Mesodermal cell (in vitro differentiated cells): Measurements from ENCODE around the gene DOCK7.
A peak's percentile ranks its signal among the peaks of the same experiment; 100 is the strongest.

ENCODE experiments used
- H3K27ac ChIP-seq: 2 replicates; pipeline ENCODE4 v1.7.0; 2013; ENCODE audit warnings: mild to moderate bottlenecking, low read depth, low read length, moderate library complexity; ENCODE audit not compliant: severe bottlenecking
- H3K36me3 ChIP-seq: 2 replicates; pipeline ENCODE4 v1.7.1; 2013; ENCODE audit warnings: mild to moderate bottlenecking, low read length, moderate library complexity; ENCODE audit not compliant: control insufficient read depth, insufficient read depth
- H3K4me1 ChIP-seq: one replicate; pipeline ENCODE4 v1.7.1; 2013; ENCODE audit warnings: mild to moderate bottlenecking, low read length; ENCODE audit not compliant: insufficient read depth, control insufficient read depth, poor library complexity, severe bottlenecking
- H3K4me3 ChIP-seq: 2 replicates; pipeline ENCODE4 v1.7.0; 2013; ENCODE audit warnings: low read length, control low read depth, mild to moderate bottlenecking; ENCODE audit not compliant: insufficient read depth, poor library complexity, severe bottlenecking; ENCODE audit errors: extremely low read depth
- H3K9me3 ChIP-seq: 2 replicates; pipeline ENCODE4 v1.7.1; 2013; ENCODE audit warnings: mild to moderate bottlenecking, low read length, moderate library complexity; ENCODE audit not compliant: control insufficient read depth
- WGBS, 2 experiments: methylation state at CpG; one replicate each; pipeline ENCODE4 v1.1.5; 2013; ENCODE audit warnings: missing lambda C conversion rate in 2 of 2; ENCODE audit not compliant: insufficient coverage in 2 of 2; 5-methylcytosine and 5-hydroxymethylcytosine counted together

DOCK7 gene

GRCh38 chr1:62452951-62453350 lies 235.2 kb downstream of the DOCK7 start:
- H3K36me3 ChIP-seq, result peaks cover 76% of the 10 kb centered on the region
- no peaks in the 10 kb centered on the region for H3K4me1 ChIP-seq
- no peaks in the 10 kb centered on the region for H3K9me3 ChIP-seq
- H3K4me3 ChIP-seq, result no peak overlapping the region
- no peak overlapping the region for H3K27ac ChIP-seq
- no CpG with 5 or more reads among the region's 1 CpG for WGBS, 2 experiments

DNA sequence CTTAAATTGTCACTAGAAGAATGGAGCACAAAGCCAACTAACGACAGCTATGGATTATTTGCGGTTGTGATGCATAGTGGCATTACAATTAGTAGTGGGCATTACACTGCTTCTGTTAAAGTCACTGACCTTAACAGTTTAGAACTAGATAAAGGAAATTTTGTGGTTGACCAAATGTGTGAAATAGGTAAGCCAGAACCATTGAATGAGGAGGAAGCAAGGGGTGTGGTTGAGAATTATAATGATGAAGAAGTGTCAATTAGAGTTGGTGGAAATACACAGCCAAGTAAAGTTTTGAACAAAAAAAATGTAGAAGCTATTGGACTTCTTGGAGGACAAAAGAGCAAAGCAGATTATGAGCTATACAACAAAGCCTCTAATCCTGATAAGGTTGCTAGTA lies 237.9 kb downstream of the DOCK7 start:
- H3K9me3 ChIP-seq, result no peaks in the 10 kb centered on the region

DNA sequence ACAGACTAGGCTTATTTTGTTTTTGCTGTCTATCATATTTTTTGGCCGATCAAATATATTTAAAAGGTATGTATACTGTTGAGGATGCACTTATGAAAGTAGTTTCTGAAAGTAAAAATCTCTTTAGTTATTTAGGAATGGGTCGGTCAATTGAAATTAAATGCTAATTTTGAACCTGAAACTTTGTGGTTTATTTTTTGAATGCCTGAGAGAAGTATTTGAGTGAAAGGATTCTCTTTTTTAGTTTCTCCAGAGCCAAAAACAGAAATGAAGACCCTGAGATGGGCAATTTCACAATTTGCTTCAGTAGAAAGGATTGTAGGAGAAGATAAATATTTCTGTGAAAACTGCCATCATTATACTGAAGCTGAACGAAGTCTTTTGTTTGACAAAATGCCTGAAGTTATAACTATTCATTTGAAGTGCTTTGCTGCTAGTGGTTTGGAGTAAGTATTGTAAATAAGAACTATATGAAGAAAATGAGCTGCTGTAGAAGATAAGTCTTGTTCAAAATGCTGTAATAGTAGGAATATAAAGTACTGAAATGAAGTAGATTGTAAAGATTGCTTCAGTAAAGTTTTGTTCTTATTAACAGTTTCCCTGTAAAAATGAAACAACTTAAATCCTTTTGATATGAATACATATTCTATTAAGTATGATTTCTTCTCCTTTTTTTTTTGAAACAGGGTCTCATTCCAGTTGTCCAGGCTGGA lies 239.8 kb downstream of the DOCK7 start:
- Histone ChIP-seq H3K4me1 (no peaks in the 10 kb centered on the region), H3K36me3 (peaks cover 89% of the 10 kb centered on the region), H3K4me3 (no peak overlapping the region), H3K9me3 (no peaks in the 10 kb centered on the region), H3K27ac (no peak overlapping the region)
- WGBS, 2 experiments, result 94 to 96% methylated on average over 2 to 3 of the region's 3 CpGs

More for the DNA sequence above, 237.9 kb downstream of the DOCK7 start:
- WGBS, 2 experiments, result 95 to 100% methylated on average over 1 to 2 of the region's 2 CpGs
- H3K27ac ChIP-seq, result no peak overlapping the region
- H3K4me3 ChIP-seq, result no peak overlapping the region
- no peaks in the 10 kb centered on the region for H3K4me1 ChIP-seq
- peaks cover 87% of the 10 kb centered on the region for H3K36me3 ChIP-seq

DNA sequence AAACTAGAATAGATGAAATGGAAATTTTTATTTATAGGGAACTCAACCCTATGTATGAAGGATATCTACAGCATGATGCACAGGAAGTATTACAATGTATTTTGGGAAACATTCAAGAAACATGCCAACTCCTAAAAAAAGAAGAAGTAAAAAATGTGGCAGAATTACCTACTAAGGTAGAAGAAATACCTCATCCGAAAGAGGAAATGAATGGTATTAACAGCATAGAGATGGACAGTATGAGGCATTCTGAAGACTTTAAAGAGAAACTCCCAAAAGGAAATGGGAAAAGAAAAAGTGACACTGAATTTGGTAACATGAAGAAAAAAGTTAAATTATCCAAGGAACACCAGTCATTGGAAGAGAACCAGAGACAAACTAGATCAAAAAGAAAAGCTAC lies 243.5 kb downstream of the DOCK7 start:
- Histone ChIP-seq H3K9me3 (no peaks in the 10 kb centered on the region), H3K4me3 (no peak overlapping the region), H3K36me3 (peaks cover 83% of the 10 kb centered on the region), H3K27ac (no peak overlapping the region), H3K4me1 (no peaks in the 10 kb centered on the region)
- 100% methylated on average over 1 of the region's 1 CpG; no CpG with 5 or more reads in 1 of the 2 experiments for WGBS, 2 experiments

- 97 to 100% methylated on average over 4 of the region's 4 CpGs for WGBS, 2 experiments
- peaks cover 6% of the 10 kb centered on the region for H3K4me1 ChIP-seq
- no peak overlapping the region for H3K4me3 ChIP-seq
- peaks cover 36% of the 10 kb centered on the region for H3K36me3 ChIP-seq
- no peak overlapping the region for H3K27ac ChIP-seq
- no peaks in the 10 kb centered on the region for H3K9me3 ChIP-seq
Measured at GRCh38 chr1:62439652-62440371, 248.4 kb downstream of the DOCK7 start.

- Histone ChIP-seq H3K27ac (no peak overlapping the region), H3K4me1 (peaks cover 6% of the 10 kb centered on the region), H3K9me3 (no peaks in the 10 kb centered on the region), H3K36me3 (peaks cover 25% of the 10 kb centered on the region), H3K4me3 (peak overlapping the region; percentile 99)
- WGBS, 2 experiments, result 7% methylated on average over 3 to 5 of the region's 7 CpGs
Measured at GRCh38 chr1:62438163-62438562, 250.0 kb downstream of the DOCK7 start.

DNA sequence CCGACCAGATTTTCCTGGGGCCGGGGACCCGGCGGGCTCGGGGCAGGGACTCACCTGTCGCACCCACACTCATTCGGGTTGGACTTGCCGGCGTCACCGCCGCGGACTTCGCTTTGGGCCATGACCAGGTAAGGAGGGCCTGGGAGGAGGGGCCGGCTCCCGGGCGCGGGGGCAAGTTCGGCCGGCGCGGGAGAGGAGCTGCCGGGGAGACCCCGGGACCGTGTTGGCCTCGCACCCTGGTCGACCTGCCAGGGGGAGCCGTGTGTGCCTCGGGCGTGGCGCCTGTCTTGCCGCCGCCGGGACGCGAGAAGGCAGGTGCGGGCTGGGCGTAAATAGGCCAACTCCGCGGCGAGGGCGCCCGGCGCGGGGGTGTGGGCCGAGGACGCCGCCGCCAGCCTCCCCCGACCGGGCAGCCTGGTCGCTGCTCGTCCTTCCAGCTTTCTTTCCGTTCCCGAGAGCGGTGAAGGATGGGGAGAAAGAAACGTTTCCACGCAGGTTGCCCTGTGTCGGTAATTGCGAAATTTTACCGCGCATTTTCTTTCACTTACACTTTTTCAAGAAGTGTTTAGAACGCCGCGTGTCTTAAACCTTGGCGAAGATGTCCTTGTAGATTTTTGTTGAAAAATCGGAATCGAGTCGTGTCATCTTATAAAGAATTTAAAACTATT lies 250.8 kb downstream of the DOCK7 start:
- Histone ChIP-seq H3K27ac (peak overlapping the region; percentile 100), H3K4me1 (peaks cover 6% of the 10 kb centered on the region), H3K36me3 (peaks cover 18% of the 10 kb centered on the region), H3K9me3 (no peaks in the 10 kb centered on the region), H3K4me3 (peak overlapping the region; percentile 99)
- WGBS, 2 experiments, result 0% methylated on average over 40 to 42 of the region's 68 CpGs

GRCh38 chr1:62436466-62437272 lies 251.5 kb downstream of the DOCK7 start, which contains the start of gene USP1:
USP1 (plus strand) TSS chr1:62437049; CDS start chr1:62439868, 2,819 bp downstream.
- Histone ChIP-seq H3K4me1 (peaks cover 6% of the 10 kb centered on the region), H3K27ac (peak within 1 kb of the TSS; percentile 100), H3K9me3 (no peaks in the 10 kb centered on the region), H3K4me3 (peak within 1 kb of the TSS; percentile 99), H3K36me3 (peaks cover 12% of the 10 kb centered on the region)
- 0% methylated on average over 70 to 76 of the region's 76 CpGs for WGBS, 2 experiments

- Histone ChIP-seq H3K4me1 (peaks cover 6% of the 10 kb centered on the region), H3K27ac (peak overlapping the region; percentile 100), H3K4me3 (peak overlapping the region; percentile 99), H3K36me3 (peaks cover 8% of the 10 kb centered on the region), H3K9me3 (no peaks in the 10 kb centered on the region)
- 0 to 1% methylated on average over 44 to 45 of the region's 45 CpGs for WGBS, 2 experiments
Measured at GRCh38 chr1:62436039-62436465, 252.1 kb downstream of the DOCK7 start.
